SK-N-SH treated with all-trans-retinoic acid at 6 μM for 48 hours (cell line): ENCODE measurements around the gene YDJC.

Experiments
- ATAC-seq: fragments of 200-7000 bp; cut with Tn5 transposase; 3 replicates; pipeline ENCODE4 v1.9.1; 2020; ENCODE audit warnings: mild to moderate bottlenecking, moderate library complexity
- CREB5 ChIP-seq: fragments of 250-450 bp; sonication (Bioruptor Pico); IDR thresholded peaks from 2 replicates; pipeline ENCODE4 v1.5.1; 2020; ENCODE audit warnings: low read depth, mild to moderate bottlenecking, moderate library complexity
- CSDC2 ChIP-seq: fragments of 250-450 bp; sonication (Bioruptor Pico); IDR thresholded peaks from 2 replicates; pipeline ENCODE4 v1.5.0; 2020; ENCODE audit warnings: mild to moderate bottlenecking, moderate library complexity
- CSRNP3 ChIP-seq: fragments of 250-450 bp; sonication (Bioruptor Pico); IDR thresholded peaks from 2 replicates; pipeline ENCODE4 v1.5.1; 2021; ENCODE audit warnings: mild to moderate bottlenecking, moderate library complexity
- ISL1 ChIP-seq: fragments of 250-450 bp; sonication (Bioruptor Pico); IDR thresholded peaks from 2 replicates; pipeline ENCODE4 v2.1.2; 2022; ENCODE audit warnings: mild to moderate bottlenecking, moderate library complexity
- OSR1 ChIP-seq: fragments of 250-450 bp; sonication (Bioruptor Pico); IDR thresholded peaks from 2 replicates; pipeline ENCODE4 v1.8.0; 2022; ENCODE audit warnings: moderate library complexity, mild to moderate bottlenecking, inconsistent platforms
- POU6F1 ChIP-seq: fragments of 250-450 bp; sonication (Bioruptor Pico); IDR thresholded peaks from 2 replicates; pipeline ENCODE4 v1.8.0; 2021; ENCODE audit warnings: low read depth, mild to moderate bottlenecking, moderate library complexity, borderline replicate concordance
- PPARA ChIP-seq: fragments of 250-450 bp; sonication (Bioruptor Pico); IDR thresholded peaks from 2 replicates; pipeline ENCODE4 v1.5.0; 2020; ENCODE audit warnings: mild to moderate bottlenecking, borderline replicate concordance
- RARB ChIP-seq: fragments of 250-450 bp; sonication (Bioruptor Pico); IDR thresholded peaks from 2 replicates; pipeline ENCODE4 v1.8.0; 2021; ENCODE audit warnings: mild to moderate bottlenecking, moderate library complexity
- SNAI2 ChIP-seq: fragments of 250-450 bp; sonication (Bioruptor Pico); IDR thresholded peaks from 2 replicates; pipeline ENCODE4 v1.5.0; 2020; ENCODE audit warnings: mild to moderate bottlenecking, moderate library complexity
- TCF4 ChIP-seq: fragments of 250-450 bp; sonication (Bioruptor Pico); IDR thresholded peaks from 2 replicates; pipeline ENCODE4 v1.8.0; 2021; ENCODE audit warnings: mild to moderate bottlenecking, moderate library complexity, borderline replicate concordance
- TOX ChIP-seq: fragments of 250-450 bp; sonication (Bioruptor Pico); IDR thresholded peaks from 2 replicates; pipeline ENCODE4 v1.8.0; 2021; ENCODE audit warnings: mild to moderate bottlenecking, moderate library complexity, borderline replicate concordance
- ZC3H10 ChIP-seq: fragments of 250-450 bp; sonication (Bioruptor Pico); IDR thresholded peaks from 2 replicates; pipeline ENCODE4 v1.5.1; 2021; ENCODE audit warnings: mild to moderate bottlenecking, moderate library complexity
- ZFP3 ChIP-seq: fragments of 250-450 bp; sonication (Bioruptor Pico); IDR thresholded peaks from 2 replicates; pipeline ENCODE4 v1.5.0; 2020; ENCODE audit warnings: mild to moderate bottlenecking, moderate library complexity
- ZNF565 ChIP-seq: fragments of 450-650 bp; formaldehyde crosslinking; conservative IDR thresholded peaks from 2 replicates; pipeline ENCODE4 v1.5.0; 2020; ENCODE audit warnings: low read depth, mild to moderate bottlenecking, moderate library complexity
- ZNF70 ChIP-seq: fragments of 450-650 bp; formaldehyde crosslinking; IDR thresholded peaks from 2 replicates; pipeline ENCODE4 v1.5.0; 2020; ENCODE audit warnings: mild to moderate bottlenecking, moderate library complexity
- ZNF8 ChIP-seq: fragments of 450-650 bp; formaldehyde crosslinking; IDR thresholded peaks from 2 replicates; pipeline ENCODE4 v1.5.0; 2020; ENCODE audit warnings: mild to moderate bottlenecking, moderate library complexity
- TF ChIP-seq, protein P1 (sequence below): fragments of 250-450 bp; sonication (Bioruptor Pico); IDR thresholded peaks from 2 replicates; pipeline ENCODE4 v1.8.0; 2020; ENCODE audit warnings: mild to moderate bottlenecking, moderate library complexity, borderline replicate concordance
- TF ChIP-seq, protein P2 (sequence below): fragments of 250-450 bp; sonication (Bioruptor Pico); IDR thresholded peaks from 2 replicates; pipeline ENCODE4 v1.5.0; 2020; ENCODE audit warnings: mild to moderate bottlenecking, moderate library complexity

The YDJC gene

GRCh38 chr22:21594865-21595452, 34.9 kb downstream of the YDJC start (continued):
- TF ChIP-seq POU6F1 (CRISPR knock-in tag) (no peak), PPARA (CRISPR knock-in tag) (no peak)

DNA sequence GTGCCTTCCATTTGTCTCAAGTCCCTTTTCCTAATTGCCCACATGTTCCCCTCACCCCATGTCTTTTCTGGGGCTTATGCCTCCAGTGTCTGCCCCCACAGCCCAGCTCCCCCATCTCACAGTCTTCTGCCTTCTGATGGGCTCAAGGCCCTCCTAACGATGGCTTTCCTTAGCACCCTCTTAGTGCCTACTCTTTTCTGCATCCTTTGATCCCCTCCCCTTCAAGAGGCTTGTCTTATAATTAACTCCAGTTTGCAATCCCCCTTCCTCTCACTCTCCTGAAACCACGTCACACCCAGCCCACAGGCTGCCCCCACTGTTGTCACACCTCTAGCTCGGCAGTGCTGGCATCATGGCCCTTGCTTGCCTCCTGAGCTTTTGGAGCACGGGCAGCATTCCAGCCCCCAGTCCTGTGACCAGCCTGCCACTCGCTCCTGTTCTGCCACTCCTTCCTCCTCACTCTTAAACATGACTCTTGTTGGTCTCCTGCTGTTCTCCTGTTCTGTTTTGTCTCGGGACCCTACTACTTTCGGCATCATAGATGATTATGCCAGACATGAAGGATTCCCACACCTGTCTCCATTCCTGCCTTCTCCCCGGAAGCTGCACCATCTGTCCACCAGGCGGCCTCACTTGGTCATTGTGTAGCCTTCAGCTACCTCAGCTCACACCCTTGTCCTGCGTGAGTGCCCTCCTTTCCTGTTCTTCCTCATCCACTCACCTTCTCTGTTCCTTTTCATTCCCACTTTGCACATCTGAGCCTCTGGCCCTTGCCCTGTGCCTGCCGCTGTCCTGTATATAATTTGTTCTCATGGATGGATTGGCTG, 36.2 kb downstream of the YDJC start:
- TF ChIP-seq ISL1 (CRISPR knock-in tag) = no peak
- ATAC-seq = peak; percentile 69

DNA sequence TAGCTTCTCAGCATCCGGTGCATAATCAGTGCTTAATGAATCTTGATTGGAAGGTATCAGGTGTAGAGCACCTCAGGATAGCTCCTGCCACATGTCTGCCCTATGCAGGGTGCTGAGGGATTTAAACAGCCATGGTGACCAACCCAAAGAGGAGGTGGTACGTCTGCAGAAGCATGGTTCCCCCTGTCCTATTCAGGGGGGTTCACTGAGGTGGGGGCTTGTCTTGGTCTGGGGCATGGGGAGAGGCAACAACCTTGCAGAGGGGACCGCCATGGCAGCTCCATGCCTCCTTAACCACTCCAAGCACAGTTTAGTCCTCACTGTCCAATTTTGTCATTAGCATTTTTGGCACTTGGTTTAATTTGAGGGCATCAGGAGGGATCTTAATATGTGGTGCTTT, 37.4 kb downstream of the YDJC start:
- no peak for ATAC-seq
- no peak for TF ChIP-seq CSRNP3 (CRISPR knock-in tag)
- no peak for TF ChIP-seq CREB5 (CRISPR knock-in tag)
- no peak for TF ChIP-seq TOX
- no peak for TF ChIP-seq ISL1 (CRISPR knock-in tag)
- no peak for TF ChIP-seq TCF4 (CRISPR knock-in tag)
- no peak for TF ChIP-seq ZNF70 (CRISPR knock-in tag)
- no peak for TF ChIP-seq ZFP3 (CRISPR knock-in tag)
- no peak for TF ChIP-seq OSR1 (CRISPR knock-in tag)
- TF ChIP-seq ZC3H10 = no peak
- TF ChIP-seq, protein P1, sequence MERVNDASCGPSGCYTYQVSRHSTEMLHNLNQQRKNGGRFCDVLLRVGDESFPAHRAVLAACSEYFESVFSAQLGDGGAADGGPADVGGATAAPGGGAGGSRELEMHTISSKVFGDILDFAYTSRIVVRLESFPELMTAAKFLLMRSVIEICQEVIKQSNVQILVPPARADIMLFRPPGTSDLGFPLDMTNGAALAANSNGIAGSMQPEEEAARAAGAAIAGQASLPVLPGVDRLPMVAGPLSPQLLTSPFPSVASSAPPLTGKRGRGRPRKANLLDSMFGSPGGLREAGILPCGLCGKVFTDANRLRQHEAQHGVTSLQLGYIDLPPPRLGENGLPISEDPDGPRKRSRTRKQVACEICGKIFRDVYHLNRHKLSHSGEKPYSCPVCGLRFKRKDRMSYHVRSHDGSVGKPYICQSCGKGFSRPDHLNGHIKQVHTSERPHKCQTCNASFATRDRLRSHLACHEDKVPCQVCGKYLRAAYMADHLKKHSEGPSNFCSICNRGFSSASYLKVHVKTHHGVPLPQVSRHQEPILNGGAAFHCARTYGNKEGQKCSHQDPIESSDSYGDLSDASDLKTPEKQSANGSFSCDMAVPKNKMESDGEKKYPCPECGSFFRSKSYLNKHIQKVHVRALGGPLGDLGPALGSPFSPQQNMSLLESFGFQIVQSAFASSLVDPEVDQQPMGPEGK (CRISPR knock-in tag) = no peak
- TF ChIP-seq, protein P2, sequence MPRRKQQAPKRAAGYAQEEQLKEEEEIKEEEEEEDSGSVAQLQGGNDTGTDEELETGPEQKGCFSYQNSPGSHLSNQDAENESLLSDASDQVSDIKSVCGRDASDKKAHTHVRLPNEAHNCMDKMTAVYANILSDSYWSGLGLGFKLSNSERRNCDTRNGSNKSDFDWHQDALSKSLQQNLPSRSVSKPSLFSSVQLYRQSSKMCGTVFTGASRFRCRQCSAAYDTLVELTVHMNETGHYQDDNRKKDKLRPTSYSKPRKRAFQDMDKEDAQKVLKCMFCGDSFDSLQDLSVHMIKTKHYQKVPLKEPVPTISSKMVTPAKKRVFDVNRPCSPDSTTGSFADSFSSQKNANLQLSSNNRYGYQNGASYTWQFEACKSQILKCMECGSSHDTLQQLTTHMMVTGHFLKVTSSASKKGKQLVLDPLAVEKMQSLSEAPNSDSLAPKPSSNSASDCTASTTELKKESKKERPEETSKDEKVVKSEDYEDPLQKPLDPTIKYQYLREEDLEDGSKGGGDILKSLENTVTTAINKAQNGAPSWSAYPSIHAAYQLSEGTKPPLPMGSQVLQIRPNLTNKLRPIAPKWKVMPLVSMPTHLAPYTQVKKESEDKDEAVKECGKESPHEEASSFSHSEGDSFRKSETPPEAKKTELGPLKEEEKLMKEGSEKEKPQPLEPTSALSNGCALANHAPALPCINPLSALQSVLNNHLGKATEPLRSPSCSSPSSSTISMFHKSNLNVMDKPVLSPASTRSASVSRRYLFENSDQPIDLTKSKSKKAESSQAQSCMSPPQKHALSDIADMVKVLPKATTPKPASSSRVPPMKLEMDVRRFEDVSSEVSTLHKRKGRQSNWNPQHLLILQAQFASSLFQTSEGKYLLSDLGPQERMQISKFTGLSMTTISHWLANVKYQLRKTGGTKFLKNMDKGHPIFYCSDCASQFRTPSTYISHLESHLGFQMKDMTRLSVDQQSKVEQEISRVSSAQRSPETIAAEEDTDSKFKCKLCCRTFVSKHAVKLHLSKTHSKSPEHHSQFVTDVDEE (CRISPR knock-in tag) = no peak
- TF ChIP-seq PPARA (CRISPR knock-in tag) = no peak
- TF ChIP-seq CSDC2 (CRISPR knock-in tag) = no peak
- TF ChIP-seq SNAI2 (CRISPR knock-in tag) = no peak

GRCh38 chr22:21591695-21592094, 38.1 kb downstream of the YDJC start:
- no peak for ATAC-seq
- TF ChIP-seq PPARA (CRISPR knock-in tag) = no peak
- TF ChIP-seq TOX = no peak
- TF ChIP-seq RARB (CRISPR knock-in tag) = no peak
- no peak for TF ChIP-seq CREB5 (CRISPR knock-in tag)
- TF ChIP-seq ZNF8 (CRISPR knock-in tag) = no peak
- TF ChIP-seq ZFP3 (CRISPR knock-in tag) = no peak
- no peak for TF ChIP-seq ZNF565 (CRISPR knock-in tag)
- TF ChIP-seq, protein P2 (CRISPR knock-in tag) = no peak
- no peak for TF ChIP-seq CSRNP3 (CRISPR knock-in tag)
- TF ChIP-seq ZNF70 (CRISPR knock-in tag) = no peak
- TF ChIP-seq OSR1 (CRISPR knock-in tag) = no peak
